Neuron (in vitro differentiated cells): ENCODE results near the gene LCN10.
"Not testable (repeated sequence)": the region's sequence is repeated elsewhere in the genome, so short reads cannot be mapped to it uniquely, and the experiment has no call there.

Experiments
- H2AFZ ChIP-seq: one replicate; pipeline ENCODE4 v1.6.1; 2013; ENCODE audit warnings: low read depth, mild to moderate bottlenecking, inconsistent platforms, low read length, moderate library complexity
- H3K27me3 ChIP-seq: one replicate; pipeline ENCODE4 v1.6.1; 2013; ENCODE audit warnings: low read length; ENCODE audit not compliant: insufficient read depth
- H3K36me3 ChIP-seq: one replicate; pipeline ENCODE4 v1.6.1; 2013; ENCODE audit warnings: low read length; ENCODE audit not compliant: insufficient read depth
- H3K4me1 ChIP-seq: one replicate; pipeline ENCODE4 v1.6.1; 2013; ENCODE audit warnings: low read length; ENCODE audit not compliant: insufficient read depth
- H3K4me3 ChIP-seq: 2 replicates; pipeline ENCODE4 v1.5.1; 2013; ENCODE audit warnings: mild to moderate bottlenecking, low read length, moderate library complexity
- H3K9me3 ChIP-seq: one replicate; pipeline ENCODE4 v1.6.1; 2013; ENCODE audit warnings: low read length

LCN10 gene

DNA sequence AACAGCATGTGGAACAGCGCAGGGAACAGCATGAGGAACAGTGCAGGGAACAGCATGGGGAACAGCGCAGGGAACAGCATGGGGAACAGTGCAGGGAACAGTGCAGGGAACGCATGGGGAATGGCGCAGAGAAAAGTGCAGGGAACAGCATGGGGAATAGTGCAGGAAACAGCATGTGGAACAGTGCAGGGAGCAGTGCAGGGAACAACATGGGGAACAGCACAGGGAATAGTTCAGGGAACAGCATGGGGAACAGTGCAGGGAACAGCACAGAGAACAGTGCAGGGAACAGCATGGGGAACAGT is 13.3 kb upstream of the LCN10 start:
- Histone ChIP-seq H3K27me3 (peaks cover 3% of the 10 kb centered on the region), H3K9me3 (peaks cover 7% of the 10 kb centered on the region), H3K36me3 (no peaks in the 10 kb centered on the region), H3K4me3 (no peak overlapping the region), H3K4me1 (peaks cover 2% of the 10 kb centered on the region), H2AFZ (no peak overlapping the region)

DNA sequence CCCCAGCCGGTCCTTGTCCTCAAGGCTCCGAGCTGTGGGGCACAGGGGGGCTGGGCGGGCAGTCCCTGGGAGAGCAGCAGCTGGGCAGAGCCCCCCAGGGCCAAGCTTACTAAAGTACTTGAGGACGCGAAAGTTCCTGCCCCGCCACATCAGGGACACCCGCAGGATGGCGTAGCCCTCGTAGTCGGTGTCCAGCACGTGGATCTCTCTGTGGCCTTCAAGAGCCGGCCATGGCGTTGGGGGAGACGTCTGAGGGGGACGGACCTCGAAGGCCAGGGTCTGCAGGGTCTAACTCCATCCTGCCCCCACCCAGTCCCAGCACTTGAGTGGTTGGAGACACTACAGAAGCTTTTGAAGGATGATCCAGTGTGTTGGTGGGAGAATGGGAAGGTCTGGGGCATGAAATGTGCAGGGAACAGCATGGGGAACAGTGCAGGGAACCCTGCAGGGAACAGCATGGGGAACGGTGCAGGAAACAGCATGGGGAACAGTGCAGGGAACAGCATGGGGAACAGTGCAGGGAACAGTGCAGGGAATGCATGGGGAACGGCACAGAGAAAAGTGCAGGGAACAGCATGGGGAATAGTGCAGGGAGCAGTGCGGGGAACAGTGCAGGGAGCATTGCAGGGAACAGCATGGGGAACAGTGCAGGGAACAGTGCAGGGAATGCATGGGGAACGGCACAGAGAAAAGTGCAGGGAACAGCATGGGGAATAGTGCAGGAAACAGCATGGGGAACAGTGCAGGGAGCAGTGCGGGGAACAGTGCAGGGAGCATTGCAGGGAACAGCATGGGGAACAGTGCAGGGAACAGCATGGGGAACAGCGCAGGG is 12.8 kb upstream of the LCN10 start:
- H3K27me3 ChIP-seq, H3K36me3 ChIP-seq, H3K4me1 ChIP-seq, H2AFZ ChIP-seq, H3K4me3 ChIP-seq, H3K9me3 ChIP-seq: not testable (repeated sequence)

GRCh38 chr9:136754626-136755301 is 12.0 kb upstream of the LCN10 start:
- no peaks in the 10 kb centered on the region for H3K36me3 ChIP-seq

DNA sequence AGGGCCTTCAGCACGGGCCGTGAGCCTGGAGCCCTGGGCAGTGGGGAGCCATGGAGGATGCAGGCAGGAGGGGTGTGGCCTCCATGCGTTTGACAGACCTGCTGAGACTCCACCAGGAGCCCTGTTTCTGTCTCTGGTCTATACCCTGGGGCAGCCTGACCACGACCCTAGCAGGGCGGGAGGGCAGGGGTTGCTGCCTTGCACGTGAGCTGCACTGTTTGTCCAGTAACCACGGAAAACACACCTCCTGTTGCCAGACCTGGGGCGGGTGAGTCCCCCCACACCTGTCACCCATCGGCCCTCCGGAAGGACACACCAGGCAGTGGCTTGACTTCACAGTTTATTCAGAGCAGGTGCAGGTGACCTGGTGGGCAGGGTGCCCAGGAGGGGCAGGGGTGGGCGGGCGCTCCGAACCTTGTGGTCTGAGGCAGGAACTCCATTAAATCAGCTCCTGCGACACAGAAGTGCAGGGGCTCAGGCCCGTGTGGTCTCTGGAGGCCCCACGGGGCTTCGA is 11.4 kb upstream of the LCN10 start:
- Histone ChIP-seq H3K27me3 (peaks cover 7% of the 10 kb centered on the region), H3K9me3 (peaks cover 7% of the 10 kb centered on the region), H3K4me3 (no peak overlapping the region), H2AFZ (no peak overlapping the region), H3K36me3 (no peaks in the 10 kb centered on the region), H3K4me1 (no peaks in the 10 kb centered on the region)

More at GRCh38 chr9:136754626-136755301, 12.0 kb upstream of the LCN10 start:
- peaks cover 3% of the 10 kb centered on the region for H3K27me3 ChIP-seq
- H3K4me3 ChIP-seq, result no peak overlapping the region
- H3K9me3 ChIP-seq, result peaks cover 7% of the 10 kb centered on the region
- H3K4me1 ChIP-seq, result no peaks in the 10 kb centered on the region
- no peak overlapping the region for H2AFZ ChIP-seq

GRCh38 chr9:136753371-136754058 is 10.8 kb upstream of the LCN10 start:
- Histone ChIP-seq H3K27me3 (peaks cover 11% of the 10 kb centered on the region), H3K36me3 (no peaks in the 10 kb centered on the region), H3K4me1 (no peaks in the 10 kb centered on the region), H3K9me3 (peaks cover 7% of the 10 kb centered on the region), H3K4me3 (no peak overlapping the region), H2AFZ (no peak overlapping the region)

DNA sequence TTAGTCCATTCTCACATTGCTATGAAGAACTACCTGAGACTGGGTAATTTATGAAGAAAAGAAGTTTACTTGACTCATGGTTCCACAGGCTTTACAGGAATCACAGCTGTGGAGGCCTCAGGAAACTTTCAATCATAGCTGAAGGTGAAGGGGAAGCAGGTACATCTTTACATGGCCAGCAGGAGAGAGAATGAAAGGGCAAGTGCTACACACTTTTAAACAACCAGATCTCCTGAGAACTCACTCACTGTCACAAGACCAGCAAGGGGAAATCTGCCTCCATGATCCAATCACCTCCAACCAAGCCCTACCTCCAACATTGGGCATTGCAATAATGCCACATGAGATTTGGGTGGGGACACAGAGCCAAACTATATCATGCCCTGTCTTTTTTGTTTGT is 9.1 kb upstream of the LCN10 start:
- H2AFZ ChIP-seq, result no peak overlapping the region
- H3K4me1 ChIP-seq, result no peaks in the 10 kb centered on the region
- H3K27me3 ChIP-seq, result peaks cover 11% of the 10 kb centered on the region
- H3K4me3 ChIP-seq, result no peak overlapping the region
- H3K9me3 ChIP-seq, result peaks cover 7% of the 10 kb centered on the region
- H3K36me3 ChIP-seq, result no peaks in the 10 kb centered on the region

- Histone ChIP-seq H2AFZ (no peak overlapping the region), H3K36me3 (no peaks in the 10 kb centered on the region), H3K27me3 (peaks cover 11% of the 10 kb centered on the region), H3K4me1 (no peaks in the 10 kb centered on the region), H3K4me3 (no peak overlapping the region), H3K9me3 (peaks cover 7% of the 10 kb centered on the region)
Observed at GRCh38 chr9:136751244-136751643, 8.5 kb upstream of the LCN10 start.

- no peak overlapping the region for H2AFZ ChIP-seq
- no peaks in the 10 kb centered on the region for H3K4me1 ChIP-seq
- no peak overlapping the region for H3K4me3 ChIP-seq
- no peaks in the 10 kb centered on the region for H3K36me3 ChIP-seq
- peaks cover 13% of the 10 kb centered on the region for H3K27me3 ChIP-seq
- peaks cover 7% of the 10 kb centered on the region for H3K9me3 ChIP-seq
Observed at GRCh38 chr9:136750526-136750925, 7.8 kb upstream of the LCN10 start.

- Histone ChIP-seq H2AFZ (no peak overlapping the region), H3K4me3 (no peak overlapping the region), H3K9me3 (peaks cover 7% of the 10 kb centered on the region), H3K27me3 (peaks cover 15% of the 10 kb centered on the region), H3K36me3 (no peaks in the 10 kb centered on the region), H3K4me1 (no peaks in the 10 kb centered on the region)
Observed at GRCh38 chr9:136748666-136749611, 6.2 kb upstream of the LCN10 start.

DNA sequence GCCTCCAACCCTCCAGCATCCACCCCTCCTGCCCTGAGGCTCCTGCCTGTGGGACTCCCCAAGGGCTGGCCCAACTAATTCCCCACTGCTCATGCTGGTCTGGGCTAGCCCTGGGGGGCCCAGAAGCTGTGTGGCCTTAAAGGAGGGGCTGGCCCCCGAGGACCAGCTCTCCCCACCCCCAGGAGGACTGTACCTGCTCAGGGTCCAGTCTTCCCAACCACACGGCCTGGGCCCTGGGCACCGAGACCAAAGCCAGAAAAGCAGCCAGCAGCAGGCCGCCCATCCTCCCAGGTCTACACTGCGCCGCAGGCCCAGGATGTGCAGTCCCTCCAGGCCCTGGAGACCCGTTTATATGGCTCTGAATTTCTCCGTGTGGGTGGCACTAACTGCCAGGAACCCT is 5.5 kb upstream of the LCN10 start, which contains the start of gene LCN6:
TSS of gene LCN6 (minus strand) at position 325 of the 400 bp plus-strand sequence. CDS start at position 283, 42 bp downstream.
- Histone ChIP-seq H3K4me3 (no peak within 1 kb of the TSS), H2AFZ (no peak within 1 kb of the TSS), H3K27me3 (peaks cover 16% of the 10 kb centered on the region), H3K36me3 (no peaks in the 10 kb centered on the region), H3K9me3 (peaks cover 7% of the 10 kb centered on the region), H3K4me1 (no peaks in the 10 kb centered on the region)

- no peaks in the 10 kb centered on the region for H3K36me3 ChIP-seq
- H2AFZ ChIP-seq, result no peak overlapping the region
- H3K4me3 ChIP-seq, result no peak overlapping the region
- H3K4me1 ChIP-seq, result peaks cover 5% of the 10 kb centered on the region
- H3K9me3 ChIP-seq, result peaks cover 7% of the 10 kb centered on the region
- H3K27me3 ChIP-seq, result peaks cover 21% of the 10 kb centered on the region
Observed at GRCh38 chr9:136747161-136748060, 4.7 kb upstream of the LCN10 start.
